ENCODE measurements around the gene ATP13A3. TPM values are rescaled to one million over a fixed set of nuclear protein-coding genes. Genes with fewer than 3 reads are reported as not detected.

Gene ATP13A3
- polyA plus RNA-seq, 4 donors = 8.1 to 65.9 (median 13.9) TPM

GRCh38 chr3:194387276-194387675 lies 99.5 kb downstream of the ATP13A3 start:
- Histone ChIP-seq H3K4me1 (ENCODE audit: control insufficient read depth in 3 of 3, insufficient read depth in 2 of 3, low read depth in 1 of 3, low read length in 2 of 3) (no peaks in the 10 kb centered on the region), H3K9me3 (ENCODE audit: control insufficient read depth in 2 of 2, insufficient read depth in 1 of 2, low read depth in 1 of 2, low read length in 1 of 2) (no peaks in the 10 kb centered on the region), H3K36me3 (ENCODE audit: control insufficient read depth in 3 of 3, insufficient read depth in 2 of 3, low read depth in 1 of 3, low read length in 3 of 3) (no peaks in the 10 kb centered on the region), H3K27me3 (ENCODE audit: control insufficient read depth in 3 of 3, insufficient read depth in 3 of 3, low read length in 3 of 3) (peaks cover 0 to 3% (median 0%) of the 10 kb centered on the region in 3 donors), H3K4me3 (ENCODE audit: low read depth in 1 of 3, low read length in 3 of 3) (no peak overlapping the region), H3K27ac (ENCODE audit: low read depth in 1 of 3, low read length in 2 of 3) (no peak overlapping the region)
- WGBS, 3 donors = 91 to 97% (median 96%) methylated on average over 6 of the region's 6 CpGs
- DNase-seq (no peak), FAIRE-seq (no peak)

GRCh38 chr3:194386648-194387047 lies 100.2 kb downstream of the ATP13A3 start:
- H3K27me3 ChIP-seq (ENCODE audit: control insufficient read depth in 3 of 3, insufficient read depth in 3 of 3, low read length in 3 of 3) = peaks cover 0 to 3% (median 0%) of the 10 kb centered on the region in 3 donors
- no peaks in the 10 kb centered on the region for H3K9me3 ChIP-seq (ENCODE audit: control insufficient read depth in 2 of 2, insufficient read depth in 1 of 2, low read depth in 1 of 2, low read length in 1 of 2)
- 44 to 57% (median 44%) methylated on average over 7 of the region's 7 CpGs for WGBS, 3 donors
- DNase-seq (no peak), FAIRE-seq (no peak)
- H3K4me1 ChIP-seq (ENCODE audit: control insufficient read depth in 3 of 3, insufficient read depth in 2 of 3, low read depth in 1 of 3, low read length in 2 of 3) = no peaks in the 10 kb centered on the region
- H3K4me3 ChIP-seq (ENCODE audit: low read depth in 1 of 3, low read length in 3 of 3) = no peak overlapping the region
- no peak overlapping the region for H3K27ac ChIP-seq (ENCODE audit: low read depth in 1 of 3, low read length in 2 of 3)
- no peaks in the 10 kb centered on the region for H3K36me3 ChIP-seq (ENCODE audit: control insufficient read depth in 3 of 3, insufficient read depth in 2 of 3, low read depth in 1 of 3, low read length in 3 of 3)

- no peaks in the 10 kb centered on the region for H3K9me3 ChIP-seq (ENCODE audit: control insufficient read depth in 2 of 2, insufficient read depth in 1 of 2, low read depth in 1 of 2, low read length in 1 of 2)
- DNase-seq (no peak), FAIRE-seq (no peak)
- H3K4me3 ChIP-seq (ENCODE audit: low read depth in 1 of 3, low read length in 3 of 3) = no peak overlapping the region
- WGBS, 3 donors = 87 to 89% (median 89%) methylated on average over 14 to 15 of the region's 15 CpGs
- H3K36me3 ChIP-seq (ENCODE audit: control insufficient read depth in 3 of 3, insufficient read depth in 2 of 3, low read depth in 1 of 3, low read length in 3 of 3) = no peaks in the 10 kb centered on the region
- H3K4me1 ChIP-seq (ENCODE audit: control insufficient read depth in 3 of 3, insufficient read depth in 2 of 3, low read depth in 1 of 3, low read length in 2 of 3) = no peaks in the 10 kb centered on the region
- peaks cover 0 to 6% (median 0%) of the 10 kb centered on the region in 3 donors for H3K27me3 ChIP-seq (ENCODE audit: control insufficient read depth in 3 of 3, insufficient read depth in 3 of 3, low read length in 3 of 3)
- no peak overlapping the region for H3K27ac ChIP-seq (ENCODE audit: low read depth in 1 of 3, low read length in 2 of 3)
These were observed 100.7 kb downstream of the ATP13A3 start for GRCh38 chr3:194386066-194386465.

- Histone ChIP-seq H3K9me3 (ENCODE audit: control insufficient read depth in 2 of 2, insufficient read depth in 1 of 2, low read depth in 1 of 2, low read length in 1 of 2) (no peaks in the 10 kb centered on the region), H3K4me3 (ENCODE audit: low read depth in 1 of 3, low read length in 3 of 3) (no peak overlapping the region), H3K36me3 (ENCODE audit: control insufficient read depth in 3 of 3, insufficient read depth in 2 of 3, low read depth in 1 of 3, low read length in 3 of 3) (no peaks in the 10 kb centered on the region), H3K4me1 (ENCODE audit: control insufficient read depth in 3 of 3, insufficient read depth in 2 of 3, low read depth in 1 of 3, low read length in 2 of 3) (no peaks in the 10 kb centered on the region), H3K27ac (ENCODE audit: low read depth in 1 of 3, low read length in 2 of 3) (no peak overlapping the region), H3K27me3 (ENCODE audit: control insufficient read depth in 3 of 3, insufficient read depth in 3 of 3, low read length in 3 of 3) (peaks cover 0 to 6% (median 0%) of the 10 kb centered on the region in 3 donors)
- DNase-seq = no peak
- WGBS, 3 donors = 91 to 94% (median 92%) methylated on average over 12 of the region's 12 CpGs
- FAIRE-seq = no peak
These were observed 102.2 kb downstream of the ATP13A3 start for GRCh38 chr3:194384569-194385001.

GRCh38 chr3:194384156-194384555 lies 102.6 kb downstream of the ATP13A3 start:
- Histone ChIP-seq H3K4me1 (ENCODE audit: control insufficient read depth in 3 of 3, insufficient read depth in 2 of 3, low read depth in 1 of 3, low read length in 2 of 3) (no peaks in the 10 kb centered on the region), H3K27ac (ENCODE audit: low read depth in 1 of 3, low read length in 2 of 3) (no peak overlapping the region), H3K27me3 (ENCODE audit: control insufficient read depth in 3 of 3, insufficient read depth in 3 of 3, low read length in 3 of 3) (peaks cover 0 to 6% (median 0%) of the 10 kb centered on the region in 3 donors), H3K9me3 (ENCODE audit: control insufficient read depth in 2 of 2, insufficient read depth in 1 of 2, low read depth in 1 of 2, low read length in 1 of 2) (no peaks in the 10 kb centered on the region), H3K36me3 (ENCODE audit: control insufficient read depth in 3 of 3, insufficient read depth in 2 of 3, low read depth in 1 of 3, low read length in 3 of 3) (no peaks in the 10 kb centered on the region), H3K4me3 (ENCODE audit: low read depth in 1 of 3, low read length in 3 of 3) (no peak overlapping the region)
- FAIRE-seq (no peak), DNase-seq (no peak)
- 72 to 87% (median 77%) methylated on average over 6 of the region's 6 CpGs for WGBS, 3 donors

- WGBS, 3 donors = 73 to 84% (median 76%) methylated on average over 14 of the region's 14 CpGs
- Histone ChIP-seq H3K9me3 (ENCODE audit: control insufficient read depth in 2 of 2, insufficient read depth in 1 of 2, low read depth in 1 of 2, low read length in 1 of 2) (no peaks in the 10 kb centered on the region), H3K27ac (ENCODE audit: low read depth in 1 of 3, low read length in 2 of 3) (no peak overlapping the region), H3K36me3 (ENCODE audit: control insufficient read depth in 3 of 3, insufficient read depth in 2 of 3, low read depth in 1 of 3, low read length in 3 of 3) (no peaks in the 10 kb centered on the region), H3K27me3 (ENCODE audit: control insufficient read depth in 3 of 3, insufficient read depth in 3 of 3, low read length in 3 of 3) (peaks cover 0 to 6% (median 0%) of the 10 kb centered on the region in 3 donors), H3K4me3 (ENCODE audit: low read depth in 1 of 3, low read length in 3 of 3) (no peak overlapping the region), H3K4me1 (ENCODE audit: control insufficient read depth in 3 of 3, insufficient read depth in 2 of 3, low read depth in 1 of 3, low read length in 2 of 3) (no peaks in the 10 kb centered on the region)
- FAIRE-seq (no peak), DNase-seq (no peak)
These were observed 103.4 kb downstream of the ATP13A3 start for GRCh38 chr3:194383276-194383940.

- WGBS, 3 donors = 76 to 94% (median 89%) methylated on average over 9 of the region's 9 CpGs
- no peaks in the 10 kb centered on the region for H3K36me3 ChIP-seq (ENCODE audit: control insufficient read depth in 3 of 3, insufficient read depth in 2 of 3, low read depth in 1 of 3, low read length in 3 of 3)
- DNase-seq = no peak
- H3K9me3 ChIP-seq (ENCODE audit: control insufficient read depth in 2 of 2, insufficient read depth in 1 of 2, low read depth in 1 of 2, low read length in 1 of 2) = no peaks in the 10 kb centered on the region
- no peak for FAIRE-seq
- H3K27ac ChIP-seq (ENCODE audit: low read depth in 1 of 3, low read length in 2 of 3) = no peak overlapping the region
- H3K4me1 ChIP-seq (ENCODE audit: control insufficient read depth in 3 of 3, insufficient read depth in 2 of 3, low read depth in 1 of 3, low read length in 2 of 3) = no peaks in the 10 kb centered on the region
- H3K27me3 ChIP-seq (ENCODE audit: control insufficient read depth in 3 of 3, insufficient read depth in 3 of 3, low read length in 3 of 3) = peaks cover 0 to 6% (median 0%) of the 10 kb centered on the region in 3 donors
- H3K4me3 ChIP-seq (ENCODE audit: low read depth in 1 of 3, low read length in 3 of 3) = no peak overlapping the region
These were observed 103.9 kb downstream of the ATP13A3 start for GRCh38 chr3:194382892-194383223.

- H3K27me3 ChIP-seq (ENCODE audit: control insufficient read depth in 3 of 3, insufficient read depth in 3 of 3, low read length in 3 of 3) = peaks cover 0 to 6% (median 0%) of the 10 kb centered on the region in 3 donors
- H3K4me3 ChIP-seq (ENCODE audit: low read depth in 1 of 3, low read length in 3 of 3) = no peak overlapping the region
- H3K4me1 ChIP-seq (ENCODE audit: control insufficient read depth in 3 of 3, insufficient read depth in 2 of 3, low read depth in 1 of 3, low read length in 2 of 3) = no peaks in the 10 kb centered on the region
- no peak overlapping the region for H3K27ac ChIP-seq (ENCODE audit: low read depth in 1 of 3, low read length in 2 of 3)
- H3K9me3 ChIP-seq (ENCODE audit: control insufficient read depth in 2 of 2, insufficient read depth in 1 of 2, low read depth in 1 of 2, low read length in 1 of 2) = no peaks in the 10 kb centered on the region
- DNase-seq (no peak), FAIRE-seq (no peak)
- H3K36me3 ChIP-seq (ENCODE audit: control insufficient read depth in 3 of 3, insufficient read depth in 2 of 3, low read depth in 1 of 3, low read length in 3 of 3) = no peaks in the 10 kb centered on the region
- whole genome bisulfite sequencing, 3 donors = 76 to 81% (median 79%) methylated on average over 20 of the region's 20 CpGs
These were observed 104.5 kb downstream of the ATP13A3 start for GRCh38 chr3:194382196-194382891.
